HG02852 (cell line): Measurements from ENCODE around the gene TMPRSS11A.

ENCODE experiments used
- ATAC-seq: cut with Tn5 transposase; IDR thresholded peaks from one replicate; pipeline ENCODE4 v1.9.1; 2021; ENCODE audit warnings: mild to moderate bottlenecking, moderate library complexity; ENCODE audit not compliant: unreplicated experiment

TMPRSS11A gene

GRCh38 chr4:67915400-67915966, 47.8 kb downstream of the TMPRSS11A start:
- no peak for ATAC-seq

GRCh38 chr4:67912080-67912479, 51.2 kb downstream of the TMPRSS11A start:
- no peak for ATAC-seq

GRCh38 chr4:67911638-67912037, 51.7 kb downstream of the TMPRSS11A start:
- no peak for ATAC-seq

GRCh38 chr4:67911141-67911540, 52.2 kb downstream of the TMPRSS11A start:
- no peak for ATAC-seq

GRCh38 chr4:67910585-67910905, 52.7 kb downstream of the TMPRSS11A start:
- ATAC-seq: no peak

- ATAC-seq: no peak
Observed at GRCh38 chr4:67909905-67910584, 53.2 kb downstream of the TMPRSS11A start.

GRCh38 chr4:67907650-67908049, 55.6 kb downstream of the TMPRSS11A start:
- no peak for ATAC-seq

- no peak for ATAC-seq
Observed at GRCh38 chr4:67899096-67899495, 64.2 kb downstream of the TMPRSS11A start.

- no peak for ATAC-seq
Observed at GRCh38 chr4:67897686-67898085, 65.6 kb downstream of the TMPRSS11A start.

- ATAC-seq: no peak
Observed at GRCh38 chr4:67896421-67897065, 66.8 kb downstream of the TMPRSS11A start.

- ATAC-seq: no peak
Observed at GRCh38 chr4:67894659-67895058, 68.6 kb downstream of the TMPRSS11A start.

GRCh38 chr4:67892905-67893304, 70.4 kb downstream of the TMPRSS11A start:
- no peak for ATAC-seq

- ATAC-seq: no peak
Observed at GRCh38 chr4:67892253-67892652, 71.0 kb downstream of the TMPRSS11A start.

GRCh38 chr4:67891645-67892044, 71.6 kb downstream of the TMPRSS11A start:
- no peak for ATAC-seq

- ATAC-seq: no peak
Observed at GRCh38 chr4:67886281-67886680, 77.0 kb downstream of the TMPRSS11A start.

- no peak for ATAC-seq
Observed at GRCh38 chr4:67885762-67886161, 77.5 kb downstream of the TMPRSS11A start.

GRCh38 chr4:67884701-67885100, 78.6 kb downstream of the TMPRSS11A start:
- no peak for ATAC-seq

GRCh38 chr4:67883902-67884301, 79.4 kb downstream of the TMPRSS11A start, which contains the start of gene TMPRSS11D:
TMPRSS11D (minus strand) TSS chr4:67884002; CDS start chr4:67883933, 69 bp downstream.
- no peak for ATAC-seq

GRCh38 chr4:67883458-67883857, 79.8 kb downstream of the TMPRSS11A start:
- ATAC-seq: no peak

GRCh38 chr4:67880866-67881610, 82.3 kb downstream of the TMPRSS11A start:
- no peak for ATAC-seq

- ATAC-seq: no peak
Observed at GRCh38 chr4:67879486-67879885, 83.8 kb downstream of the TMPRSS11A start.

GRCh38 chr4:67877086-67877485, 86.2 kb downstream of the TMPRSS11A start:
- no peak for ATAC-seq
